ENCODE results near the gene ATE1.

ATE1 gene

DNA sequence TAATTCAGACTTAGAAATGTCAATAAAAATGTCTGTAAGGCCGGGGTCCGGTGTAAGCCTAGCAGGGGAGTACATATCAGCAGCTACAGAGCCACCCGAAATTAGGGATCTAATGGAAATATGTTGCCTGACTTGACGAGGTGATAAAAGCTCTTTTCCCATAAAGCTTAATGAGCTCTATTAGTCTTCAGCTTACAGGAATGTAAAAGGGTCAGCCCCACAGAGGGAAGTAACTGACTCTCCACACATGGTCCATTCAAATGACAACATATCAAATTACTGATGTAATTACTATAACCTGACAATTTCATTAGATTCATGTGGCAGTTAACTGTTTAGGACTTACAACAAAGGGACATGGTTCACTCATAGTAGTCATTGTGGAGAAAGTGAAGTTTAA is 62.3 kb downstream of the ATE1 start:
- DNase-seq: no peak

DNA sequence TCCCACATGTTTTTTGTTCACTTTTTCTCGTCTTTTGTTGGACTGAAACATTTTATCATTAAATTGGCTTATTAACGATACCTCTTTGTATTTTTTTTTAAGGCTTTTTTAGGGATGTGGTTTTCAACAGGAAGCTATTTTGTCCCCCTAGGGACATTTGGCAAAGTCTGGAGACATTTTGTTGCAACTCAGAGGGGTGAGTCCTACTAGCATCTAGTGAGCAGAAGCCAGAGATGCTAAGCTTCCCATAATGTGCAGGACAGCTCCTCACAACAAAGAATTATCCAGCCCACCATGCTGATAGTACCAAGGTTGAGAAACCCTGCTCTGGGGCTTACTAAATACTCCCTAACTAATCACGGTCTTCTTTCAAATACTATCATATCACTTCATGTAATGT is 63.2 kb downstream of the ATE1 start:
- DNase-seq: no peak

DNA sequence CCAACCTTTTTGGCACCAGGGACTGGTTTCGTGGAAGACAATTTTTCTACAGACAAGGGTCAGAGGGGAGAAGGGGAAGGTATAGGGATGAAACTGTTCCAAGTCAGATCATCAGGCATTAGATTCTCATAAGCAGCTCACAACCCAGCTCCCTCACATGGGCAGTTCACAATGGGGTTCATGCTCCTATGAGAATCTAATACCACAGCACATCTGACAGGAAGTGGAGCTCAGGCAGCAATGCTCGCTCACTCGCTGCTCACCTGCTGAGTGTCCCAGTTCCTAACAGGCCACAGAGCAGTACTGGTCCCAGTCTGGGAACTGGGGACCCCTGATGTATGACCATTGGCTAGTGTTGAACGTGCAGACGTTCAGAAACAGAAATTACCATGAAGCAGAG is 63.7 kb downstream of the ATE1 start:
- DNase-seq: no peak

DNA sequence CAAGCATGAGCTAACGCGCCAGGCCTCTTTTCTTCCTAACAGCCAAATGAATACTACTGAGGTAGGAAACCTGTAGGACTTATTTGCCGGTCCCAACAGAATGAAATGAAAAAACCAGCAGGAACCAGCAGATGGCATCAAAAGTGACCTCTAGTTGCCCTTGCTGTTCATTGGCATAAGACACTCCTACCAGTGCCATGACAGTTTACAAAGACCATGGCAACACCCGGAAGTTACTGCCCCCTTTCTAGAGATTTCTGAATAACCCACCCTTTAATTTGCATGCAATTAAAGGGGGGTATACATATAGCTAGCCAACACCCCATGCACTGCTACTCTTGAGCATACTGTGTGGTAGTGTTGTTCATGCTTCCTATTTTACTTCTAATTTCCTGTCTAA is 65.2 kb downstream of the ATE1 start:
- DNase-seq: no peak

DNA sequence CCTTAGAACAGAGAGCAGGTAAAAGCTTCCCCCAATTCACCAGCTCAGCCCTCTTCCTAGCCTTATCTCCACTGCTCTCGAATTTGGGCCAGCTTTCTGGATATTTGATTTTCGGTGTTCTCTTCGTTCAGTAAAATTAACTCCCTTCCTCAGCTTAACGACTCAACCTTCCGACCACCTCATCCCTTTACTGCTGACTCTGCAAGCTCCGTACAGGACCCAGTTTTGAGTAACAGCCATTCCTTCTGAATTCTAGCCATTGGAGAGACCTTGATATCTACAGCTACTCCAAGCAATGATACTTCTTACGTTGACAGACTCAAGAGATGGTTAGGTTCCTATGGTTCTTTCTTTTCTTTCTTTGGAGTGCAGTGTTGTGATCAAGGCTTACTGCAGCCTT is 65.8 kb downstream of the ATE1 start:
- DNase-seq: no peak

DNA sequence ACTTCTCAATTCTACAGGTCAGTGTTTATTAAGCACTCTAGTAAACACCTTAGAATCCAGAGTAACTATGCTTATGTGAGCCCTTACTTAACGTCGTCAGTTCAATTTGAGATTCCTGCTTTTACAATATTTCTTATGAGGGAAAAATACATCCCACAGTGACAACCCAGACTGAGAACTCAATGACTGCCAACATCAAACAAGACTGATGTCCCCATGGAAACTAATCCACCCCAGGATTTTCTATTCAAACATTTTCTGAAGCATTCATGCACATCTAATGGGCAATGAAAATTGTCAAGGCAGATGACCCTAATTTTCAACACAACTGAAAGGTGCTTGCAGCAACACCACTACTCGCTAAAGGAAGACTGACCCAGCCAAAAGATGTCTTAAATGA is 67.0 kb downstream of the ATE1 start:
- no peak for DNase-seq

DNA sequence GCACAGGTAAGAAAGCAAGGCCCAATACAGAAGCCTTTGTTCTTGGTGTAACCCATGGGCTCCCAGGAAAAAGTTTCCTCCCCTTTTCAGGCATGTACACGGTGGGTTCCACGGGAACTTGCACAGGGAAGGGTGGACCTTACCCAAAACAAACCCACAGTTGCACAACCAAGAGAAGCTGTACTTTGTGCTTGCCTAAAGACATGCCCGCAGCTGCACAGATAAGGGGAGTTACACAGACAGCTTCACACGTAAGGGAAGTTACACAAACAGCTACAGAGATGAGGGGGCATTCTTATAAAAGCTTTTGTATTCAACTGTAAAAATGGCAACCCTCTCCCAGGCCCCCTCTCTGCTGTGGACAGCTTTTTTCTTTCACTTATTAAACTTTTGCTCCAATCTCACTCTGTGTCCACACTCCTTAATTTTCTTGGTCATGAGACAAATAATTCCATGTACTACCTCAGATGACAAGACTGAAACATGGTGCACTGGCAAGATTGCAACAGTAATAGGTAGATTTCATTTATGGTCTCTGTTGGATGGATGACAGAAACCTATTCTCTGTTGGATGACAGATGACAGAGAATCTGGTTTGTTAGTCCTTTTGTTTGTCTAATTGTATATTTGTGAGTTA is 72.9 kb downstream of the ATE1 start:
- DNase-seq: no peak

DNA sequence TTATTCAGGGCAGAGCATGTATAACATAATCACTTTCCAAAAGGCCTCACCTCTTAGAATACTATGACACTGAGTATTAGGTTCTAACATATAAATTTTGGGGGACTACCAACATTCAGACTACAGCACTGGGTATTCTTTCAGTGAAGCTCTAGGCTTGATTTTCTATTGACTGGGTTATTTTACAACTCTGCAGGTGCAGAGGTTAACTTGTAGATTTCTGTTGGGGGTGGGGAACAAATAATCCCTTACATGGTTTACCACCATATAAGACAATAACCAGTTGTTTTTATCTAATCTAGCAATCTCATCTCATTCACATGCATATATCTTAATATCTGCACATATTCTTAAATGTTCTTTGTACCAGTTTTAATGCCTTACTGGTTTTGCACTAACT is 73.9 kb downstream of the ATE1 start:
- no peak for DNase-seq

DNA sequence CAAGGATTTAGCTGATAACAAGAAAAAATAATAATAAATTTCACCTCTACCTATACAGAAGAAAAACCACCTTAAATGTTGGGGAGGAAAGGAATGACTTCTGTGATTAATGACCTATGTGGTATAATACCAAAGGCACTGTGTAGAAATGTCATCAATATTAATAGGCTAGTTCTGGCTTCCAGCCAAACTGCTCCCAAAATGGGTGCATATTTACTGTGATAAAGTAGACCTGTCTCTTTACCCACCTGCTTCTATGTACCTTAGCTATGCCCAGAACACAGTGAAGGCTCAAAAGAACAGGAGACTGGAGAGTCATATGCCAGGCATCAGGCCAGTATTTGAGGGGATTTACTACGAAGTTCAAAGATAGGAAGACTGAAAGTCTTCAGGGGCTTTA is 76.0 kb downstream of the ATE1 start:
- no peak for DNase-seq

DNA sequence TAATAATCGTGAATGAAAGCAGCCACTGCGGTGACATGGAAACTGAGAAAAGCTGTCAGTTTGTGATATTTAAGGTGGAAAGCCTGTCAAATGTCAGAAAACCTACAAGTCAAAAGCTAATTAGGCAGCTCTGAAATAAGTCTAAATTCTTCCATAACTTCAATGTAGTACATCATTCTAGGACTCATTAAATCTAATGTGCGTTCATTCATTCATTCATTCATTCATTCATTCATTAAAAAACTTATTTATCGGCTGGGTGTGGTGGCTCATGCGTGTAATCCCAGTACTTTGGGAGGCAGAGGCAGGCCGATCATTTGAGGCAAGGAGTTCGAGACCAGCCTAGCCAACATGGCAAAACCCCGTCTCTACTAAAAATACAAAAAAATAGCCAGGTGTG is 79.7 kb downstream of the ATE1 start:
- no peak for DNase-seq

DNA sequence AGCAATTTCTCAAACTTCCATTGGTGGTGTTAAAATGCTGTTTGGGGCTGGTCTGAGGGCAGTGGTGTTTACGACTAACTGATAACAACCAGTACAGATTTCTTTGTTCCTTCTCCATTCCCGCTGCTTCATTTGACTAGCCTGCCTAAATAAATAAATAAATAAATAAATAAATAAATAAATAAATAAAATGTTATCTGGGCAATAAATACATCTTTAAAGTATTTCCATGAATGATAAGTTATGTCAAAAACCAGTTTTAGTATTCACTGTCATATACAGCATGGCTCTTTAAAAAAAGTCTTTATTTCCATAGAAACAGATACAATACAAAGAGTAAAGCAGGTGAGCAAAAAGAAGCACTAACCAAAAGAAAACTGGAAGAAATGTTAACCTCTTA is 81.3 kb downstream of the ATE1 start:
- DNase-seq: no peak

DNA sequence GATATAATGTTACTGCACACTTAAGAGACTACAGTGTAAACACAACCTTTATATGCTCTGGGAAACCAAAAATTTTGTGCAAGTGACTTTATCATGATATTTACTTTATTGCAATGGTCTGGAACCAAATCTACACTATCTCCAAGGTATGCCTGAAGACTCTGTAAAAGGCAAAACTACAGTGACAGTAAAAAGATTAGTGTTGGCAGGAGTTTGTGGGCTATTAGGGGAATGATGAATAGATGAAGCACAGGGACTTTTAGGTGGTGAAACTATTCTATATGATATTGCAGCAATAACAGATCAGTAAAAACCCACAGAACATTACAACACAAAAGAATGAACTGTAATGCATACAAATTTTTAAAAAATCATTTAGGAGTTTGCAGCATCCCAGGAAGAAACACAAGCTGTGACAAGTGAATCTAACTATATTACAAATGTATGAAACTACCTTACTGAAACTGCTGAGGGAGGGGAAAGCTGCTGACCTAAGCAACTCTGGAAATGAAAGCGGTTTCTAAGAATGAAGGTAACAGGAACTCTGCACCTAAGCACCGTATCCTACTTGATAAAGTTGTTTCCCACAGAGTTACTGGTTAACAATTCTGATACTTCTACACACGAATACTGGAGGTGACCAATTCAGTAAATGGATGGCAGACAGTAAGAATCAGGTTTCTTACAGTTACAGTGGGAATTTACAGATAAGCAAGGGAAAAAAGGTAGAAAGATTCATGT is 82.6 kb downstream of the ATE1 start:
- no peak for DNase-seq

DNA sequence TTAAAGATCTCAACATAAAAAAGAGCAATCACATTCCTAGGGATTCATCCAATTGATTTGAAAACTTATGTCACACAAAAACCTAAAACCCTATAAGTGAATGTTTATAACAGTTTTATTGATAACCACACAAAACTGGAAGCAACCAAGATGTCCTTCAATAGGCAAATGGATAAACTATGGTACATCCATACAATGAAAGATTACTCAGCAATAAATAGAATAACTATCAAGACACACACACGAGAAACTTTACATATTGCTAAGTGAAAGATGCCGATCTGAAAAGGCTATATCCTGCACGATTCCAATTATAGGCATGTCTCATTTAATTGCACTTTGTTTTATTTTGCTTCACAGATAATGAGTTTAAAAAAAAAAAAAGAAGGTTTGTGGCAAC is 83.3 kb downstream of the ATE1 start:
- no peak for DNase-seq

DNA sequence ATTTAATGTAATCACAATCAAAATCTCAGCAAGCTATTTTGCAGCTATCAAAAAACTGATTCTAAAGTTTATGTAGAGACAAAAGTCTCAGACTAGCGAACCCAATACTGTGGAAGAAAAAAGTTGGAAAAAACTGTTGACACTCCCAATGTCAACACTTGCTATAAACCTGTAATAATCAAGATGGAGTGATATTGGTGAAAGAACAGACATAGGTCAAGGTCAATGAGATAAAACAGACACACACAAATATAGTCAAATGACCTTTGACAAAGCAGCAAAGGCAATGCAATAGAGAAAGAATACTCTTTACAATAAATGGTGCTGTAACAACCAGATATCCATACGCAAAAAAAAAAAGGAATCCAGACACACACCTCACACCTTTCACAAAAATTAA is 84.5 kb downstream of the ATE1 start:
- DNase-seq: no peak

DNA sequence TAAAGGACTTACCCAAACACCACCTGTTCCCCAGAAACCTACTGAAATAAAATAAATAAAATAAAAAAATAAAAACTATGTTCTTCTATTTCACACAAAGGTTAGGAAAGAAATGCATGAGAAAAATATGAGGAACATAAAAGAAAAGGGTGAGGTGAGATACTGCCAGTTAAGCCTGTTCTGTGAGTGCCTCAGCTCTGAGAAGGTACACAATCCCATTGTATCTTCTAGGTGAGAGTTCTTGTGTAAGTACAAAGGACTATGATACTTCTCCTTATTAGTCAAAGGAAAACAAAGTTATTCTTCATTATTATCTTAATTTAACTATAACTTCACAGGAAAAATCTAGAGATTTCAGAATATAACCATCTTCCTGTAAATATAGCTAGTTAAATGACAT is 86.0 kb downstream of the ATE1 start:
- DNase-seq: no peak

DNA sequence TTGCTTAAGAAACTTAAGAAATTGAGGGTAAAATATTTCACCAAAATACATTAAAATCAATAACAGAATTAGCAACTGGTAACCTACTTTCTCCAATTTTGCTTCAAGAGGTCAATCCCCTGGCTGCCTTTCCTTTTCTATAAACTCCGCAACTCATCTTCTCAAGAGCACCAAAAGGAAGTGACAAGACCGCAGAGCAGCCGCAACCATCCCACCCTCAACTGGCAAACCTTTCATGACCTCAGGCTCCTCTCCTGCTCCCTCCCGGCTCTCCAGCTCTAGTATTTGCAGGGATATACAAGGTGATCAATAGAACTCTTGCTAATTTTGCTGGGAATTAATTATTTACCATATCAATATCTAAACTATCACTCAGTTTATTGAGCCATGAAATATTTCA is 88.9 kb downstream of the ATE1 start:
- DNase-seq: no peak

DNA sequence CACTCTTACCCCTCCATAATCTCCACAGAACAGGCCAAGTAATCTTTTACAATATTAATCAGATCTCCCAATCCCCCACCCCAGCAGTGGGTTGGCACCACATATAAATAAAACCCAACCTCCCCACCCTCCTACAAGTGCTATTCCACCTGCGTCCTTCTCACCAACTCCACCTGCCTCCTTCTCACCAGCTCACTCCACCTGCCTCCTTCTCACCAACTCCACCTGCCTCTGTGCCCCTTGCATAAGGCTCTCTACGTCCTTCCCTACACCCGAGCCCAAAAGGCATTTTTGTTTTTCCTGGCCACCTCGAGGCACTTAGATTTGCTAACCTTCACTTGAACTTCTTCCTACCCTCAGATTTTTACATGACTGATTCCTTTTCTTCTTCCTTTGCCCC is 89.7 kb downstream of the ATE1 start:
- no peak for DNase-seq

DNA sequence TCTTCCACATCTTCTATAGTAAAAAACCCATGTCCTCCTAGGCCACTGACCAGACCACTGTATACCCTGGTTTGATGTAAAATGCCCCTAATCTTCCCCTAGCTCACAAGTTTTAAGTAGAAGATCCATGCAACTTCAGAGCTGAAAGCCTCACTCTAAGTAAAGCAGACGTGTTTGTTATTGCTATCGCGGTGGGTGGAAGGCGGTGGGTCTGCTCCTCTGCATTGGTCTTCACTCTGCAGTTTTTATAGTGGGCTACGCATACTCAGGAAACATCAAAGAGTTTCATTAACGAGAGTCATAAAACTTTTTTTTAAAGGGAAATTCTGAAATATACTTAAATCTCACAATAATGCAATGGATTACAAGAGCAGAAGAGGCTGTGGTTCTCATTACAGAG is 91.7 kb downstream of the ATE1 start:
- DNase-seq: no peak

DNA sequence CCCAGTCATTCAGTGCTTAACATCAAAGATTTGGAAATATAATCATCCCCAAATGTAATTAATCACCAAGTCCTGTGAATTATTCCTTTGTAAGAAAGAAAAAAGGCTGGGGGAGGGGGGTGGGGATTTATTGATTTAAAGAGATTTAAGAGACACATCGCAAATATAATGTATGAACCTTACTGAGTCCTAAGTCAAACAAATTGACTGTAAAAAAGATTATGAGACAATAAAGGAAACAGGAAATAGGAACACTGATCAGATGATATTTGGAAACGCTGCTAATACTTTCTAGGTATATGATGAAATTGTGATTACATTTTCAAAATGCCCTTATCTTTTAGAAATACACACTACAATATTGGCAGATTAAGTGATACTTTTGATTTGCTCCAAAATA is 92.5 kb downstream of the ATE1 start:
- no peak for DNase-seq

DNA sequence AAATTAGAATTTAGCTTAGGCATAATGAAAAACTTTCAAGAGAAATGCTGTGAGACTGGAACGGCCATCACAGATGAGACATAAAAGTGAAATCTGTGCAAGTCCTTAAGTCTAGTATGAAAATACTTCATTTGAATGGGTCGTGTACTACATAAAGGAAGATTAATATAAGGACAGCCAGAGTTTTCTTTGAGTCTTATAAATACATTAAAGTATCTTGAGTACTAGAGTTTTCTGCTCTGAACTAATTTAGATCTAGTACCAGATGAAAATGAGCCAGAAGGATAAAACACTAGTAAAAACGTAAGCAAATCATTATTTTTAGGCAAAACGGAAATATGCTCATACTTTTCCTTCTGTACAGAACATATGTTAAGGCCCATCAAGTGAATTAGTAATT is 93.1 kb downstream of the ATE1 start:
- no peak for DNase-seq

DNA sequence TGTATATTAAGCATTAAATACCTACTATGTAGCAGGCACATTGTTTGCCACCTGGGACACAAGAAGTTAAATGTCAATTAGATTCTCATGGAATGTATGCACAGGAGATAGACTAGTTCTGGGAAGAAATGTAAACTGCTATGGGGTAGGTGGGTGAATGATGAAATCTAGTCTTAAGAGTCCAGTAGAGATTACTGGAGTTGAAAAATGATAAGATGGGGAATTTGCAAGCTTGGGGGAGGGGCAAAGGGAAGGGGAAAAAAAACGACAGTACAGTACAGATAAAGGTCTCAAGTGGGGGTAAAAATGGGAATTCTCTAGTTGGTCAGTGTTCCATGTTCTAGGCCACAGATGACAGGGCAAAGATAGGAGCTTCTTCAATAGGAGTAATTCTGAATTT is 94.4 kb downstream of the ATE1 start:
- DNase-seq: no peak

DNA sequence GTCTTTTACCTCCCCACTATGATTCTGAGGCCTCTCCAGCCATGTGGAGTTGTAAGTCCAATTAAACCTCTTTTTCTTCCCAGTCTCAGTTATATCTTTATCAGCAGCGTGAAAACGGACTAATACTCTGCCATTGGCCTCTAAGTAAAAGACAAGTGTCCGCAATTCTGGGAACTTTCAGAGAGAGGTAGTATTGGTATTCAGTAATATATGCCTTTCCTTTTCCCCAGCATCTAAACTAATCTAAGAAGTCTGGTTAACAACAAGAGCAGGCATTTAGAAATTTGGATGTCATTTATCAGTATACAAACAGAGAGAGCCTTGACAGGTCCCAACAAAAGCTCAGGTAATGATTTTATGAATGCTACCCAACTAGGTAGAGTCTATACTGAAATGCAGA is 95.2 kb downstream of the ATE1 start:
- DNase-seq: no peak

DNA sequence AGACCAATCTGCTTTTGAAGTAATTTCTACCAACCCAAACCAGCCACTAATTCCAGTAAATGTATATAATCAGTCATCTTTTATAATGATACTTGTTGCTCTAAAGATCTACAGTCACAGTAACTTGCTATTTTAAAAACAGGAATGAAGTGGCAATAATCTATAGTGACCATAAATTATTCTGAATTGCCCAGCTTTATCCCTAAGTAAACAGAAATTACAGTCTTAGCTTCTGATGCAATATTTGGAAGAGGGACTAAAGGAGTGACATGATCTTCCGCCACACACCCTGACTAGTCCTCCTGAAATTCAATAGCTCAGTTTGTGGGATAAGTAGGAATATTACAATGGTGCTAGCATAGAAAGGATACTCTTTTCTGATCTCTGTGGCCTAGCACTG is 96.1 kb downstream of the ATE1 start:
- no peak for DNase-seq

DNA sequence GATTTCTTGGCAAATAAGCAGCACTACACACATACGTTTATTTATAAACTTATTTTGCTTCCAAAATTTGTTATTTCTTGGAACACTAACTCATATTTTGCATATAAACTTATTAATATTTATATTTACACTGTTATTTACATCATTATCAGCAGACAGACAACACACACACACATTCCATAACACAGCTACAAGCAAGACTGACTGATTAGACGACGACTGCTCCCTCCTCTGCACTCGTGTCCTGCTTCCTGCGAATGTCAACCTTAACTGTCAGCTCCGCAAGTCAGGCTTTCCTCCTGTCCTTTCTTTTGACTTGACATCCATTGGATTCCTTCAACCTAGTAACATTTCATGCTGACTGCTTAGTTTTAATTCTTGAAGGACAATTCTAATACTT is 96.6 kb downstream of the ATE1 start:
- no peak for DNase-seq

DNA sequence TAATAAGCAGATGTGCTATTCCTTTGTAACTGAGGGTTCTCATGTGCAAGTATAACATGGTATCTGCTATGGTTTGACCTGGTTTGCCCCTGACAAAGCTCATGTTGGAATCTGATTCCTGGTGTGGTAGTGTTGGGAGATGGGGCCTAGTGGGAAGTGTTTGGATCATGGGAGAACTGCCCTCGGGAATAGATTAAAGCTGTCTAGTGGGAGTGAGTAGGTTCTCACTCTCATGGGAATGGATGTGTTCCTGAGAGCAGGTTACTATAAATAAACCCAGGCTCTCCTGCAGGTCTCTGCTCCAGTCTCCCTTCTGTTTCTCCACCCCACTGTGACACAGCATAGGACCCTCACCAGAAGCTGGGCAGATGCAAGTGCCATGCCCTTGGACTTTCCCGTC is 97.7 kb downstream of the ATE1 start:
- DNase-seq: no peak

All from kidney glomerular epithelial cell (primary cell).